HG02588 (cell line): ENCODE results near the gene RC3H1.
"Not testable (repeated sequence)": the region's sequence is repeated elsewhere in the genome, so short reads cannot be mapped to it uniquely, and the experiment has no call there.

Experiments used
- ATAC-seq: cut with Tn5 transposase; IDR thresholded peaks from one replicate; pipeline ENCODE4 v1.9.1; 2021; ENCODE audit warnings: mild to moderate bottlenecking, moderate library complexity; ENCODE audit not compliant: unreplicated experiment

Gene RC3H1

DNA sequence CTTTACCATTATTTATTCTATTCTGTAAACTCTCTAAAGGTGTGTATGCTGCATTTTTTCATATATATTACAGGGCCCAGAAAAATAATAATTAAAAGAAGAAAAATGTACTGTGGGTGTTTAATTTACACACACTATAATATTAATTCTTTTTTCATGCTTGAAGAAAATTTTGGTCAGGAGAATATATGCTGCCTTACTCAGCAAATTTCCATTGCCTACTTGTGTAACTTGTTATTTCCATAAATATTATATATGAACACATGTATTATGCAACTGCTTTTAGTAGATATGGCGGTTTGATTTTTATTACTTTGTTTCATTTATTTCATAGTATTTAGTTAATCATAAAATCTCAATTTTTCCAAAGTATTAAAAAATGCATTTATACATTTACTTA, 58.7 kb downstream of the RC3H1 start:
- ATAC-seq: no peak

DNA sequence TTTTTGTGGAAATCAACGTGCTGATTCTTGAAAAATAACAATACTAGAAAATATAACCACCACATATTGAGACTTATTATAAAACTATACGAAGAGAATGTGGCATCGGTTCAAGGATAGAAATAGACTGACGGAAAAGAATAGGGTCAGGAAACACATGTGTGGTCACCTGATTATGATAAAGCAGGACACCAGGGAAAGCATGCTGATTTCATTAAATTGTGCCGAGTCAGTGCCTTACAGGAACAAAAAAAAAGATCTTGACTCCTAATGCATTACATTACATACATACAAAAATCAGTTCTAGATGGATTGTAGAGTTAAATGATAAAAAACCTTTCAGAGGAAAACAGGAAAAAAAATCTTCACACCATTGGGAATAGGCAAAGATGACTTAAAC, 61.5 kb downstream of the RC3H1 start:
- no peak for ATAC-seq

DNA sequence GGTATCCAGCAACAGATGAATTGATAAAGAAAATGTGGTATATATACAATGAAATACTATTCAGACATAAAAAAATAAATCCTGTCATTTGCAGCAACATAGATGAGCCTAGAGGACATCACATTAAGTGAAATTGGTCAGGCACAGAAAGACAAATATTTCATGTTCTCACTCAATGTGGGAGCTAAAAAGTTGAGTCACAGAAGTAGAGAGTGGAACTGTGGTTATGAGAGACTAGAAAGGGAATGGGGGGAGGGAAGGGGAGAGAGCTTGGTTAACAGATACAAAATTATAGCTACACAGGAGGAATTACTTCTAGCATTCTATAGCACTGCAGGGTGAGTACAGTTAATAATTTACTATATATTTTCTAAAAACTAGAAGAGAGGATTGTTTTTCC, 68.0 kb downstream of the RC3H1 start:
- ATAC-seq: no peak

DNA sequence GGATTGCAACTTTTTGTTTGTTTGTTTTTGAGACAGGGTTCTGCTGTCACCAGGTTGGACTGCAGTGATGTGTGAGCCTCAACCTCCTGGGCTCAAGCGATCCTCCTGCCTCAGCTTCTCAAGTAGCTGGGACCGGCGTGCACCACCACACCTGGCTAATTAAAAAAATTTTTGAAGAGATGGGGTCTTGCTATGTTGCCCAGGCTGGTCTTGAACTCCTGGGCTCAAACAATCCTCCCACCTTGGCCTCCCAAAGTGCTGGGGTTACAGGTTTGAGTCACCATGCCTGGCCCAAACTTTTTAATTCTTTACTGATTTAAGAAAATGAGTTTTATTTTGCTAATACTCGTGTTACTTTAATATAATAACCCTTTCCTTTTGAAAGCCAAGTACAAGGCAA, 73.6 kb downstream of the RC3H1 start:
- ATAC-seq: no peak

DNA sequence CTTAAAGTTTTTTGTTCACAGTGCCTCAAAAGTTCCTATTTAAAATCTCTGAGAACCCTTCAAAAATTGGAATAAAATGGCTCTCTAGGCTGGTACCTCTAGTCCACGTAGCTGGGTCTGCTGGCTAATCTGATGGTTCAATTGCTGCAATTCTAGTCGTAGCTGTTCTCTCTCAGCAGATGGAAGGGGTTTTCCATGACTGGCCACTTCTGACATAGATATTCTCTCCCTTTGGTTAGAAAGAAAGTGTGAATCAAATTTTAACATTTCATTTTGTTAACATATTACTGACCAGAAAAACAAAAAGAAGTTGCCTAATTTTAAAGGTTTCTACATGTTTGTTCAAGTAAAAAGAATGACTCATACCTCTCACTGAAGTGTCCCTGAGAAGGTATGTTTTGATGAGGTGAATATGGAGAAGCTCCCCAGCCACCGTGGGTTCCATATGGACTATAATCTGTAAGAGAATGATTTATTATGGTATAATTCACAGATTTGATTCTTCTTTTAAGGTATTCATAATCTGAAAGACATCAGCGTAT, 75.7 kb downstream of the RC3H1 start:
- no peak for ATAC-seq

DNA sequence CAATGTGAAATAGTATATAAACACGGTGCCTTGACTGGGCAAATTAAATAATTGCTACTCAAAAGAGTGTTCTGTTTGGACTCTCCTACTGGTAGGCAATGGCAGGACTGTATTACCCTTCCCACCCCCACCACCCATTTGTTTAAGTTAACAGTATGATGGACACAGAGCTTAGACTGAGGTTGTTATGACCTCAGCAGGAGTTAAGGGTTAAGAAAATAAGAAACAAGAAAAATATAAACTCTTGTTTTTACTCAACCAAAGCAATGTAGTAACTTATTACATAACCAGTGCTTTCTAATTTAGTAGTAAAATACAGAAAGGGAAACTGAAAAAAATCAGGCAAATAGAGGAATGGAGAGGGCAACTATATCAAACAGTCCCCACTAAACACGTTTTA, 85.1 kb downstream of the RC3H1 start:
- ATAC-seq: no peak

DNA sequence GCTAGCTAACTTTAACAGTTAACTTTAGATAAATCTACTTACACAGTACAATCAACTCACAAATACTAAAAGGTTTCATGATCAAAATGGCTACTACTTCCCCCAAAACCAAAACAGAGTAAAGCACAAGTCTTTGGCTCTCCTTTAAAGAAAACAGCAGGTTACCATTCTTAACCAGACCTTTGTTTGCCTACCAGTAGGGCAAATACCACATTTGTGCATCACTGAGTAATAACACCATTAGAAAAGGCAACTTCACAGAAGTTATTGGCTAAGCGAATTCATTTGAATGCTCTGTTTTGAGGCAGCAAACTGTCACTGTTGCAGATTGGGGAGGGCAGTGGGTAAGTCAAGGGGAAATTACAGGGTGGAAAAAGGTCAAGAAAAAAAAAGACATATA, 87.7 kb downstream of the RC3H1 start:
- no peak for ATAC-seq

DNA sequence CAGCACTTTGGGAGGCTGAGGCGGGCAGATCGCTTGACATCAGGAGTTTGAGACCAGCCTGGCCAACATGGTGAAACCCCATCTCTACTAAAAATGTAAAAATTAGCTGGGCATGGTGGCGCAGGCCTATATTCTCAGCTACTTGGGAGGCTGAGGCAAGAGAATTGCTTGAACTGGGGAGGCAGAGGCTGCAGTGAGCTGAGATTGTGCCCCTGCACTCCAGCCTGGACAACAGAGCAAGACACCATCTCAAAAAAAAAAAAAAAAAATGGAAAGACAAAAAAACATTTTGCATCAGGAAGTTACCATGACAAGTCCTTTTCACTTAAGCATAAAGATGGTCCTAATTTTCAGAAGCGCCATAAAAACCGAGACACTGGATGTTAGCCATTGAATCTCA, 91.6 kb downstream of the RC3H1 start:
- ATAC-seq: not testable (repeated sequence)

DNA sequence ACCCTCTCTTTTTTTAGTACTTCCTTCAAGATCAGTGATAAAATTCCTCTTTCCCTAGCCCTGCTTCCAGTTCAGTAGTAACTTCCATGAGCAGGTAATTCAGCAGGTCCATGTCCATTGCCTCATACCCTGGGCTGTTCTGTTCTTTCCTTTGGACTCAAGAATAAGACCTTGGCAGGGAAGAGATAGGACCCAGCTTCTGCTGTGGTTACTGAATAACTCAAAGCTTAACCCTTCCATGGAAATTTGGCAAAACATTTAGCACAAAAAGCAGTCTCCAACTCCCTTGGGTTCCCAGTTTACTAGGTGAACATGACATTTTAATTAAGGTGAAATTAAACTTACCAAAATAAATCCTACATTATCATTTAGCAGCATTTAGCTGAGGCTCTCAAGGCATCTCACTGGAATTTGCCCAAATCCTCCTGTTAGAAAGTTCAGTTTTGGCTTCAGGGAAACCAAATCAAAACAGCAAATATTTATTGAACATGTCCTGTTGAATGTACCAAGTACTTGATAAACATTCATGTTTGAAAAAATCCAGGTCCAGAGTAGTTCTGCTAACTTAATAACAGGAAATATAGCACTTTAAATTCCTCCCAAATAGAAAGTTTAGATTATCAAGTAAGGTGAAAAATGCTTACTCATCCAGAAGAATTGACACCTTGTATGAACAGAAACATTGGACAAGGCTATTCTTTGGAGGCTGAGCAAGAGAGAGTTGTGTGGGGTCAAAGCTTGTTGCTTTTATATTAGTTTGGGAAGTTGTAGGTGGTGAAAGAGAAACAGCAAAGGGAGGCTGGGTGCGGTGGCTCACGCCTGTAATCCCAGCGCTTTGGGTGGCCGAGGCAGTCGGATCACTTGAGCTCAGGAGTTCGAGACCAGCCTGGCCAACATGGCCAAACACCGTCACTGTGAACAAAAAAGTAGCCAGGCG, 96.6 kb downstream of the RC3H1 start:
- ATAC-seq: no peak

DNA sequence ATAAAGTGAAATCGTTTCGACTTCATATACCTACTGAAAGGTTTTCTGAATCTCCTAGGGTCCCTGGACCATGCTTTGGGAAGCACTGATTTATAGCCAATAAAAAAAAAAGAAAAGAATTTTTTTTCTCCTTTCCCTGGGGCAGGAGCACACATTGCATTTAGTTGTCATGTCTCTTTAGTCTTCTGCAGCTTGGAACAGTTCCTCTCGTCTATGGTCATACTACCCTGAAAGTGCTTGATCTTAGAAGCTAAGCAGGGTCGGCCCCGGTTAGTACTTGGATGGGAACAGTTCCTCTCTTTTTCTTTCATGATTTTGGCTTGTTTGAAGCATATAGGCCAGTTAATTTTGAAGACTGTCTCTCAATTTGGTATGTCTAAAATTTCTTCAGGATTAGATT, 101.3 kb downstream of the RC3H1 start:
- ATAC-seq: no peak

DNA sequence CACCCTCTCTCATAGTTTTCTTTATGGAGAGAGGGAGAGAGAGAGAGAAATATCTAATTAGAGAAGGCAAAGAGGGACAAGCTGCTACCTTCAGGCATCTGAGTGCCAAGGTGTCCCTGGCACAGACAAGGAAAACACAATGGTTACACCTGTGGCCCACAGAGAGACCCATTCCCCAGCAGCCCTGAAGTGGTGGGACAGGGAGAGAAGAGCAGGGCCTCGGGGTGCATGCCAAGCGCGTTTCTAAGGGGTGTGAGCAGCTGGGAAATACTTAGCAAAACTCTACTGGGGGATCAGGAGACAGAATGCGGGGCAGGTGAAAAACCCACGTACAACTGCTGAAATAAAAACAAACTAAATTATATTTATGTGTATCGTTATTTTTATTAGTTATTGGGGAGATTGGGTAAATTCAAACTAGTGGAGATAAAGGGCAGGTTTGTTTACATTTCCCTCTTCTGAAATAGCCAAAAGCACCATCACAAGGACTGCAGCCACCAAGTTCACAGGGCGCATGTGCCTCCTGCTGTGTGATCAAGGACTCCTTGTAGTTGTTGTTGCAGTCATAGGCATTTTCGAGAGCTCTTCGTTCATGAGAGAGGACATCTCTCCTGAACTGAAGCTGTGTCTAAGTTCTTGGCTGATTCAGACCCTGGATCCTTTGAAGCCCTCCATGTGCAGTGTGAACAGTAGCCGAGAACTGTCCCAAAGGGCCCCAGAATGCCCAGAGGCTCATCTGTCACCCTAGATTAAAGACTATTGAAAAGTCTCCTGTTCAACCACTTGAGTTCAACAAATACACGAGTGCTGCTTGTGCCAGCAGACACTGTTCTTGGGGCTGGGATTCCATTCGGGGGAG, 104.3 kb downstream of the RC3H1 start:
- ATAC-seq: no peak

DNA sequence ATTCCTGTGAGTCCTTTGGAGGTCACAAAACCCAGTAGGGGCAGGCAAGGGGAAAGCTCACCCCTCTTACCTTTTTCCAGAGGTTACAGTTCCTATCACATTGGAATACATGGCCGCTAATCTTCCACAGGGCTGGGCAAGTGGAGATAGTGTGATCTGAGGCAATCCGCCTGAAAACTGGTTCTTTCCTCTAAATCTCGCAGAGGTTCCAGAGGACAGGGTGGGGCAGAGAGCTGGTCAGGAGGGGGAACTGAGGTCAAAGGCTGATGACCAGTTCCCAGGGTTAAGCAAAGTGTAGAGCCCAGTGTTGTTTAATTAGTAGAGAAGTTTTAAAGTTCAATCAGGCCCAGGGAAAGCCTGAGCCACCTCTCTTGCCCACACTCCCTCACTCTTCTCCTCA, 105.0 kb downstream of the RC3H1 start, which contains the start of gene SERPINC1:
TSS of gene SERPINC1 (minus strand) at position 179 of the 400 bp plus-strand sequence. CDS start at position 111, 68 bp downstream.
- no peak for ATAC-seq

DNA sequence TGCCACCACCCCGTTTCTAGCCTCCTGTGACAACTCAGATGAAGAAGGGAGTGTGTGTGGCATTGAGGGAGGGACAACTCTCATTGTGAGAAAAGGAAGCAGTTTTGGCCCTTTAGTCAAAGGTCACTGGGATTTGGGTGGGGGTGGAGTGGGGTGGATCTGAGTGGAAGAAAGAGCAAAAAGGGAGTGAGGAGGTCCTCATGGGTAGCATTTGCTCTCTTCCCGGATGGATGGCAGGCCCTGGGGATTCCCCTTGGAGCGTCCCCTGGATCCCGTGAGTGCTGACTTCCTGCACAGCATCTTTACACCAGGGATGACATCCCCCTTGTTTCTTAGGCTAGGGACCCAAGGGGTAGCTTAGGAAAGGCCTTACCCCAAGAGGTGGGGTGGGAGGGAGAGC, 105.5 kb downstream of the RC3H1 start:
- no peak for ATAC-seq

DNA sequence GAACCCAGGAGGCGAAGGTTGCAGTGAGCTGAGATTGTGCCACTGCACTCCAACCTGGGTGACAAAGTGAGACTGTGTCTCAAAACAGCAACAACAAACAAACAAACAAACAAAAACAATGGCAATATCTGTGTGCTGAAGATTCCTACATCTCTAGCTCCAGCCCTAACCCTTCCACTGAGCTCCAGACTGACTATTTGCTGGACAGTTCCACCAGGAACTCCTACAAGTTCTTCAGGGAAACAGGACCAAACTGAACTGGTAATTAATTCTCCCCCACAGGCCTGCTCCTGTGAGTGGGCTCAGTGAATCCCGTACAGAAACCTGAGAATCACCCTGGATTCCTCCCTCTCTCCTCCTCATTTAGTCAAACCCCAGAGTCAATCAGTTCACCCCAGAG, 106.6 kb downstream of the RC3H1 start:
- no peak for ATAC-seq

DNA sequence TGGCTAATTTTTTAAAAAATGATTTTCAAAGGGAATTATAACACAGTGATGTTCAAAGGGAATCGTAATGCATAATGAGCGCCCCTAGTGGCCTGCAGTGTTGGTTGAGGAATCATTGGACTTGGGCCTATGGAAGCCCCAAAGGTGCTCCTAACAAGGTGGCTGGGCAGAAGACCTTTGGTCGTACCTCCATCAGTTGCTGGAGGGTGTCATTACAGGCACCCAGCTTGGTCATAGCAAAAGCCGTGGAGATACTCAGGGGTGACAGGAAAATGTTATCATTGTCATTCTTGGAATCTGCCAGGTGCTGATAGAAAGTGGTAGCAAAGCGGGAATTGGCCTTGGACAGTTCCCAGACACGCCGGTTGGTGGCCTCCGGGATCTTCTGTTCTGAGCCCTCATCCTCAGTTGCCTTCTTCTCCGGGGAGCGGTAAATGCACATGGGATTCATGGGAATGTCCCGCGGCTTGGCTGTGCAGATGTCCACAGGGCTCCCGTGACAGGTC, 107.7 kb downstream of the RC3H1 start:
- no peak for ATAC-seq

DNA sequence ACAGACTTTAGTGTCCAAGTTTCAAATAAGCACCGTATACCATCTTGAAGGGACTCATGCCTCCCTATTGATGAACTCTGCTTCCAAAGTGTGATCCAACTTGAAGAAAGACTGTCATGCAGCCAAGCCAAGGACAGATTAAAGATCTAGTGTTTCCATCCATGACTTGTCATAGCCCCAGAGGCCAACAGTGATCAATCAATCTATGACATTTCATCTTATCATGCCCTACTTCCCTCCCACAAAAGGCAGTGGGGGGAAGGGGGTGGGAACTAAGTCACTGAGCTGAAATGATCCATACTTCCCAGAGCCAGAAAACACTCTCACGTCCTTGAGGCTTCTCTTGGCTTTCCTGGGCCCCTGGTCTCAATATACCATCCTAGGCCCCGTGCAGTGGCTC, 109.0 kb downstream of the RC3H1 start:
- ATAC-seq: no peak

DNA sequence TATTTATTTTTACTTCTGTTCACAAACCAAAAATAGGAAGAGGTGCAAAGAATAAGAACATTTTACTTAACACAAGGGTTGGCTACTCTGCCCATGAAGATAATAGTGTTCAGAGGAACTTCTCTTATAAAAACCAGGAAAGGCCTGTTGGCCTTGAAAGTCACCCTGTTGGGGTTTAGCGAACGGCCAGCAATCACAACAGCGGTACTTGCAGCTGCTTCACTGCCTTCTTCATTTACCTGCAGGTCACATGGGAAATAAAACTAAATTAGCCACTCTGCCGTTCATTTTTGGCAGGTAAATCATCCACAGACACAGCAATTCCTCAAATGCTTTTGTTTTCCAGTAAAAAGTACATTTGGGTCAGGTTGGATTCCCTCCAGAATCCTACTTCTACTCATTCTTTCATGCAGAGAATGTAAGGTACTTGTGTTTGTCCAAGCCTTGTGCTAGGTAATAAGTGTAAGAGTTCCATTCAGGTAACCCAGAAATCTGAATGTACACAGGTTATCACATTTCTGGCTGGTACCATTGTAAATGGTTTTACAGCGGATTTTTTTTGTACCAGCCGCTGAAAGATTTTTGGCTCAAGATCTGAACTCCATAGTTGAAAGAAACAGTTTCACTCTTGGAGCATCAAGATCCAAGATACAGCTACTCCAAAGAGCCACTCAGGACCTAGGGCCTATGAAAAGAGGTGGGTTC, 118.2 kb downstream of the RC3H1 start:
- no peak for ATAC-seq

DNA sequence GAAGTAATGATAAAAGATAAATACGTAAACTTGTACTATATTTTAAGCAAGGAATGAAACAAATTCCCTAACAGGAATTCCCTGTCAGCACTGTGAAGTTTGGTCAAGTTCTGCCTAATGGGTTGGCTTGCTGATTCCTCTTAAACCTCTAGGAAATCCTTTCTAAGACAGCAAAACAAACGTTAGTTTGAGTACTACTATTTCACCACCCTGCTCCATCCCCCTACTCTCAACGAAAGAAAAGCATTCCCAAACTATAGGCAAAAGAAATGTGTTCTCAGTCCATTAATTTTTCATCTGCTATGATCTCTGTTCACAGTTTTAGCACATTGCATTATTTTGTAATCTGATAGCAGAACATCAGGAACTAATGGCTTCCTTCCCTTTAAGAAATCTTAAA, 121.2 kb downstream of the RC3H1 start:
- ATAC-seq: no peak

DNA sequence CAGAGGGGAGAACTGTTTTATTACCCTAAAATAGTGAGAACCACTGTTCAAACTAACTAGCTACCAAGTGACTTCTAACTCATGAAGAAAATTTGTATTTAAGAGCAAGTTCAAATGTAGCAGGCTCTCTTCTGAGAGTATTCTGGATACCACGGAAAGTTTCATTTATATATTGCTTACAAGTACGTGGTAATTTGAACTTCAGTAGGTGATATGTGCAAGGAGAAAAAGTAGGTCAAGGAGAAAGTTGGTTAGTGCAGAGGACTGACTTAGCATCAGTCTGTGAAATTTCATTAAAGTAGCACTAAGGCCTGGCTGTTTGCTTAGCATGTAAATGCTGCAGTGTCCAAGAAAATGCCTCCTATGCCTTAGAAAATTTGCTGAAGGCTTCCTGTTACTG, 121.7 kb downstream of the RC3H1 start:
- no peak for ATAC-seq

DNA sequence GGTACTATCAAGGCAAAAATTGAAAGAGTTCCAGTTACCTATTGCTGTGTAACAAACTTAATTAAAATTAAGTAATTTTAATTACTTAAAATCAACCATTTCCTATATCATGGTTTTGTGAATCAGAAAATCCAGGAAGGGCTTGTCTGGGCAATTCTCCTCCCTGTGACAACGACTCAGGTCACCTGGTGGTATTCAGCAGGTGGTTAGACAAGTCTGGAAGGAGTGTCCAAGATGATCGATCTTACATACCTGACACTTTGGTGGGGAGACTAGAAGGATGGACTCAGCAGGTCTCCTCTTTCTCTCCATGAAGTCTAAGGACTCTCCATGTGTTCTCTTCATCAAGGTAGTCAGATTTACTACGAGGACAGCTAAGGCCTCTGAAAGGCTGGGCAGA, 128.0 kb downstream of the RC3H1 start:
- no peak for ATAC-seq

DNA sequence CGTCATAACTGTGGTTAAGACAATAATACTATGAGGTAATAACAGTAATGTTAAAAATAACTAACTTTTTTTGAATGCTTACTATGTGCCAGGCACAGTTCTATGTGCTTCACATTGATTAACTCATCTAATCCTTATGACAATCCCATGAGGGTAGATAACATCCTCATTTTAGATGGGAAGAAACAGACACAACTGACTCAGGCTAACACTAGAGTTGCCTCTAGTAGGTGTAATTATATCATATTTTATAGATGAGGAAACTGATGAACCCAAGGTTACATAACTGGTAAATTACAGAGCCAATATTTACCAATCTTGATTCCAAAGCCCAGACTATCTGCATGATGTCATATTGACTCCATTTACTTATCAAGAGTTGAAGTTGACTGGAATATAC, 128.5 kb downstream of the RC3H1 start:
- no peak for ATAC-seq
